ENCODE data around the gene TCF12.
"Not testable (repeated sequence)": the region's sequence is repeated elsewhere in the genome, so short reads cannot be mapped to it uniquely, and the experiment has no call there.

Gene TCF12

GRCh38 chr15:57156210-57156884, 237.9 kb downstream of the TCF12 start:
- TF ChIP-seq CTCF (IDR thresholded peaks at IDR 0.05; ENCODE audit: low read depth, low read length, missing control alignments), result no peak
- no peak for DNase-seq (ENCODE audit: extremely low read depth, low read depth)
- H3K4me3 ChIP-seq (replicated peaks; ENCODE audit: low read depth, low read length), result no peak overlapping the region

GRCh38 chr15:57158589-57158988, 240.1 kb downstream of the TCF12 start:
- H3K4me3 ChIP-seq (replicated peaks; ENCODE audit: low read depth, low read length), result no peak overlapping the region
- no peak for TF ChIP-seq CTCF (IDR thresholded peaks at IDR 0.05; ENCODE audit: low read depth, low read length, missing control alignments)
- DNase-seq (ENCODE audit: extremely low read depth, low read depth), result no peak

- no peak overlapping the region for H3K4me3 ChIP-seq (replicated peaks; ENCODE audit: low read depth, low read length)
- DNase-seq (ENCODE audit: extremely low read depth, low read depth), result no peak
- TF ChIP-seq CTCF (IDR thresholded peaks at IDR 0.05; ENCODE audit: low read depth, low read length, missing control alignments), result no peak
These were observed 240.7 kb downstream of the TCF12 start for GRCh38 chr15:57158997-57159668.

DNA sequence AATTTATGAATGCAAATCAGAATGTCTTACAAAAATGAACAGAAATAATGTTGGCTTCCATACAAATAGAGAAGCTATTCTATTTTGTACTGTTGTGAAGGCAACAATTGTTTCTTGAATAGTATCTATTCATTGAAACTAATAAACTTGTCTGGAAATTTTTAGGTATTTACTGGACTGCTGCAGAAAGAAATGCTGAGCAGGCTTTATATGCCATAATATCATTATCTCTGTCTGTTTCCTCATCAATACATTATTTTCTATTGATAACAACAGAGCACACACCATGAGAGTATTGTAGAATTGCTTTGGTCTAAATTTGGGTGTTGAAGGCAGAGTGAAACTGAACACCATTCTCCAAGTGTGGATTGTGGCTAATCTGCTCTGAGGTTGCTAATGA, 241.3 kb downstream of the TCF12 start:
- no peak for DNase-seq (ENCODE audit: extremely low read depth, low read depth)
- no peak for TF ChIP-seq CTCF (IDR thresholded peaks at IDR 0.05; ENCODE audit: low read depth, low read length, missing control alignments)
- H3K4me3 ChIP-seq (replicated peaks; ENCODE audit: low read depth, low read length), result no peak overlapping the region

- TF ChIP-seq CTCF (IDR thresholded peaks at IDR 0.05; ENCODE audit: low read depth, low read length, missing control alignments), result no peak
- DNase-seq (ENCODE audit: extremely low read depth, low read depth), result no peak
- H3K4me3 ChIP-seq (replicated peaks; ENCODE audit: low read depth, low read length), result no peak overlapping the region
These were observed 242.5 kb downstream of the TCF12 start for GRCh38 chr15:57160823-57161560.

DNA sequence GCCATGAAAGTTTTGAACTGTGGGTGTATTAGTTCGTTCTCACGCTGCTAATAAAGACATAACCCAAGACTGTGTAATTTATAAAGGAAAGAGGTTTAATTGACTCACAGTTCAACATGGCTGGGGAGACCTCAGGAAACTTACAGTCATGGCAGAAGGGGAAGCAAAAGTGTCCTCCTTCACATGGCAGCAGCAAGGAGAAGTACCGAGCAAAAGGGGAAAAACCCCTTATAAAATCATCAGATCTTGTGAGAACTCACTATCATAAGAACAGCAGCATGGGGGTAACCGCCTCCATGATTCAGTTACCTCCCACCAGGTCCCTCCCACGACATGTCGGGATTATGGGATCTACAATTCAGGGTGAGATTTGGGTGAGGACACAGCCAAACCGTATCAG, 245.8 kb downstream of the TCF12 start:
- not testable (repeated sequence) for H3K4me3 ChIP-seq (replicated peaks; ENCODE audit: low read depth, low read length); DNase-seq (ENCODE audit: extremely low read depth, low read depth)

DNA sequence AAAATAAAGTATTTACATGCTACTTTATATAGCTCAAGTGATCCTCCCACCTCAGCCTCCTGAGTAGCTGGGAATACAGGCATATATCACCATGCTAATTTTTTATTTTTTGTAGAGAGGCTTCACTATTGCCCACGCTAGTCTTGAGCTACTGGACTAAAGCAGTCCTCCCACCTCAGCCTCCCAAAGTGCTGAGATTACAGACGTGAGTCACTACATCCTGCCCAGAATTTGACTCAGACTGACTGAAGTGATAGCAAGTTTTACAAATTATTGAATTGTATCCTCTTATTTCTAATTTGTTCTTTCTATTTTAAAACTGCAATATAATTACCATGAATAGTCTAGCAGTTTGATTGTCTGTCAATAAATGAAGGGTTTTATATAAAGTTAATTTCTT, 247.5 kb downstream of the TCF12 start:
- no peak for TF ChIP-seq CTCF (IDR thresholded peaks at IDR 0.05; ENCODE audit: low read depth, low read length, missing control alignments)
- DNase-seq (ENCODE audit: extremely low read depth, low read depth), result no peak

More for the DNA sequence above, 247.5 kb downstream of the TCF12 start:
- H3K4me3 ChIP-seq (replicated peaks; ENCODE audit: low read depth, low read length), result no peak overlapping the region

All from HFF-Myc (cell line).